ENCODE measurements around the gene RAD21L1.

RAD21L1 gene

DNA sequence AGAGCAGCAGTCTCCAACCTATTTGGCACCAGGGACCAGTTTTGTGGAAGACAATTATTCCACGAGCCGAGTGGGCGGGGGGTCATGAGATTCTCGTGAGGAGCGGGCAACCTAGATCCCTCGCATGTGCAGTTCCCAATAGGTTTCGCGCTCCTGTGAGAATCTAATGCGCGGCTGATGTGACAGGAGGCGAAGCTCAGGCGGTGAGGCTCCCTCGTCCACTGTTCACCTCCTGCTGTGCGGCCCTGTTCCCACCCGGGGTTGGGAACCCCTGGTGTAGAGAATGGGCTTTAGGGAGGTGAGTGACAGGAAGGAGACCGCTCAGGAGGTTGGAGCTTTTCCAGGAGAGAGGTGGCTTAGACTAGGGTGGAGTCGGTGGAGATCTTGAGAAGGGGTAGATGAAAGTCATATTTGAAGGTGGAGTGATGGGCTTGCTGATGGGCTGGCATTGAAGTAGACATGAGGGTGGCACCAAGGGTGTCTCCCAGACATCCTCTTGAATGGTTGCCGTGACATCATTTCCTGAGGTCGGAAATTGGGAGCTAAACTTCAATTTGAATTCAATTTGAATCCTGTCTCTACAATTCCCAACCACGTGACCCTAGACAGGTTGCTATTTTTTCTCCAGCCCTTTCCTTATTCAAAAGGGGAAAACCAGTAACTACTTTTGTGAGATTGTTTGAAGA is 1.5 kb upstream of the RAD21L1 start:
- Histone ChIP-seq H3K4me2 (ENCODE audit: low read length) (no peak overlapping the region), H3K79me2 (ENCODE audit: control insufficient read depth, low read length) (no peaks in the 10 kb centered on the region), H3K36me3 (ENCODE audit: control insufficient read depth, low read length) (no peaks in the 10 kb centered on the region), H3K27ac (ENCODE audit: low read depth, low read length) (no peak overlapping the region), H3K4me1 (ENCODE audit: control insufficient read depth, low read length) (no peaks in the 10 kb centered on the region), H4K20me1 (ENCODE audit: control insufficient read depth, insufficient read depth, low read depth, low read length) (no peaks in the 10 kb centered on the region), H3K27me3 (ENCODE audit: control insufficient read depth, low read length) (peaks cover 20% of the 10 kb centered on the region), H3K9me3 (ENCODE audit: control insufficient read depth, insufficient read depth, low read length) (no peaks in the 10 kb centered on the region), H3K9me2 (replicated peaks; ENCODE audit: control insufficient read depth, low read length) (no peaks in the 10 kb centered on the region), H3F3A (ENCODE audit: control insufficient read depth, insufficient read depth) (no peaks in the 10 kb centered on the region), H3K4me3 (ENCODE audit: low read length) (no peak overlapping the region)
- TF ChIP-seq, protein P1, sequence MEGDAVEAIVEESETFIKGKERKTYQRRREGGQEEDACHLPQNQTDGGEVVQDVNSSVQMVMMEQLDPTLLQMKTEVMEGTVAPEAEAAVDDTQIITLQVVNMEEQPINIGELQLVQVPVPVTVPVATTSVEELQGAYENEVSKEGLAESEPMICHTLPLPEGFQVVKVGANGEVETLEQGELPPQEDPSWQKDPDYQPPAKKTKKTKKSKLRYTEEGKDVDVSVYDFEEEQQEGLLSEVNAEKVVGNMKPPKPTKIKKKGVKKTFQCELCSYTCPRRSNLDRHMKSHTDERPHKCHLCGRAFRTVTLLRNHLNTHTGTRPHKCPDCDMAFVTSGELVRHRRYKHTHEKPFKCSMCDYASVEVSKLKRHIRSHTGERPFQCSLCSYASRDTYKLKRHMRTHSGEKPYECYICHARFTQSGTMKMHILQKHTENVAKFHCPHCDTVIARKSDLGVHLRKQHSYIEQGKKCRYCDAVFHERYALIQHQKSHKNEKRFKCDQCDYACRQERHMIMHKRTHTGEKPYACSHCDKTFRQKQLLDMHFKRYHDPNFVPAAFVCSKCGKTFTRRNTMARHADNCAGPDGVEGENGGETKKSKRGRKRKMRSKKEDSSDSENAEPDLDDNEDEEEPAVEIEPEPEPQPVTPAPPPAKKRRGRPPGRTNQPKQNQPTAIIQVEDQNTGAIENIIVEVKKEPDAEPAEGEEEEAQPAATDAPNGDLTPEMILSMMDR (IDR thresholded peaks at IDR 0.05; ENCODE audit: low read depth, low read length, poor library complexity, severe bottlenecking): no peak
- no peak for TF ChIP-seq EZH2phosphoT487 (IDR thresholded peaks at IDR 0.05; ENCODE audit: borderline replicate concordance, low read length)

DNA sequence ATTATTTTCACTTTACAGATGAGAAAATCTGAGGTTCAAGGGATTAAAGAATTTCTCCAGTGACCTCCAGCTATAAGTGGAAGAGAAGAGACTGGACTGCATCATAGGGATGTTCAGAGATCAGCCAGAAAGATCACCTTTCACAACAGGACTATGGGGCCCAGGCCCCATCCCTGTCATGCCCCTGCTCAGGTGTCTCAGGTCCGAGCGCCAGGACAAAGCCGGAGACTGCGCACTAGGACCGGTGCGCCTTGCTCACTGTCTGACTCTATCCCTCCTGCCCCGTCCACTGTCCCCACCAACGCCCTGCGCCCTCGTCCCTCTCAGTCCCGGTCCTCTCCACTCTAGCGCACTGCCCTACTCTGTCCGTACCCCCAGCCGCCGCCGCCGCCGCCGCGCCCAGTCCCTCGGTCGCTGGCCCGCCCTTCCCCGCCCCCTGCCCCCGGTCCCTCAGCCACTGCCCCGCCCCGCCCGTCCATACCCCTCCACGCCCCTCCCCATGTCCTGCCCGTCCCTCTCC is 521 bp upstream of the RAD21L1 start:
- Histone ChIP-seq H3K27me3 (ENCODE audit: control insufficient read depth, low read length) (peaks cover 25% of the 10 kb centered on the region), H3K4me2 (ENCODE audit: low read length) (no peak overlapping the region; the same call in 1 of the 2 replicates), H3F3A (ENCODE audit: control insufficient read depth, insufficient read depth) (no peaks in the 10 kb centered on the region), H3K4me1 (ENCODE audit: control insufficient read depth, low read length) (no peaks in the 10 kb centered on the region), H3K9me2 (replicated peaks; ENCODE audit: control insufficient read depth, low read length) (no peaks in the 10 kb centered on the region), H4K20me1 (ENCODE audit: control insufficient read depth, insufficient read depth, low read depth, low read length) (no peaks in the 10 kb centered on the region), H3K9me3 (ENCODE audit: control insufficient read depth, insufficient read depth, low read length) (no peaks in the 10 kb centered on the region), H3K79me2 (ENCODE audit: control insufficient read depth, low read length) (no peaks in the 10 kb centered on the region), H3K27ac (ENCODE audit: low read depth, low read length) (no peak overlapping the region), H3K4me3 (ENCODE audit: low read length) (no peak overlapping the region), H3K36me3 (ENCODE audit: control insufficient read depth, low read length) (no peaks in the 10 kb centered on the region)
- TF ChIP-seq EZH2phosphoT487 (IDR thresholded peaks at IDR 0.05; ENCODE audit: borderline replicate concordance, low read length): no peak
- TF ChIP-seq, protein P1 (IDR thresholded peaks at IDR 0.05; ENCODE audit: low read depth, low read length, poor library complexity, severe bottlenecking): no peak

DNA sequence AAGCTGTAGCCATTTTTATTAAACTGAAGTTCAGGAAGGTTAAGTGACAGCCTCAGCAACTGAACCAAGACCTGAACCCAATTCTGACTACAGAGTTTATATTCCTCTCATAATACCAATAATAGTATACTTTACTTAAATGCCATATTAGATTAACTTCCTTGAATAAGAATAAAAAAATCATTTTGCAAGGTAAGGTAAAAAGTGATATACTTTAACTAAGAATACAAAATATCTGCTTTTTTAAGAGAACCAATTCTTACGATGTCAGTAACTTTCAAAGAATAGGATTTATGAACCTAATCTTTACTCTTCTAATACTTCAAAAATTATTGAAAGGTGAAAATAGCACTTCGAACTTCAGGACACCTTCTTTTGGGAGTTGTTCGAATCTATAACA is 3.7 kb downstream of the RAD21L1 start:
- H3K9me2 ChIP-seq (replicated peaks; ENCODE audit: control insufficient read depth, low read length): no peaks in the 10 kb centered on the region
- no peak overlapping the region for H3K4me3 ChIP-seq (ENCODE audit: low read length)
- TF ChIP-seq, protein P1 (IDR thresholded peaks at IDR 0.05; ENCODE audit: low read depth, low read length, poor library complexity, severe bottlenecking): no peak
- no peak for TF ChIP-seq EZH2phosphoT487 (IDR thresholded peaks at IDR 0.05; ENCODE audit: borderline replicate concordance, low read length)
- H3K36me3 ChIP-seq (ENCODE audit: control insufficient read depth, low read length): no peaks in the 10 kb centered on the region
- peaks cover 37% of the 10 kb centered on the region for H3K27me3 ChIP-seq (ENCODE audit: control insufficient read depth, low read length)
- no peak overlapping the region for H3K4me2 ChIP-seq (ENCODE audit: low read length)
- H3F3A ChIP-seq (ENCODE audit: control insufficient read depth, insufficient read depth): no peaks in the 10 kb centered on the region
- H3K27ac ChIP-seq (ENCODE audit: low read depth, low read length): no peak overlapping the region
- H3K79me2 ChIP-seq (ENCODE audit: control insufficient read depth, low read length): no peaks in the 10 kb centered on the region
- H3K4me1 ChIP-seq (ENCODE audit: control insufficient read depth, low read length): no peaks in the 10 kb centered on the region
- no peaks in the 10 kb centered on the region for H4K20me1 ChIP-seq (ENCODE audit: control insufficient read depth, insufficient read depth, low read depth, low read length)
- H3K9me3 ChIP-seq (ENCODE audit: control insufficient read depth, insufficient read depth, low read length): no peaks in the 10 kb centered on the region

All from DOHH2 (cell line).